HG03575 (cell line): Measurements from ENCODE around the gene TH.
"Not testable (repeated sequence)": the region's sequence is repeated elsewhere in the genome, so short reads cannot be mapped to it uniquely, and the experiment has no call there.

Experiments used
- ATAC-seq: cut with Tn5 transposase; IDR thresholded peaks from one replicate; pipeline ENCODE4 v1.9.1; 2021; ENCODE audit not compliant: unreplicated experiment, insufficient number of reproducible peaks, low FRiP score; ENCODE audit errors: extremely low read depth

Gene TH

GRCh38 chr11:2182692-2183474 lies 11.3 kb upstream of the TH start:
- no peak for ATAC-seq

- ATAC-seq = no peak
Measured at GRCh38 chr11:2182075-2182474, 10.5 kb upstream of the TH start.

GRCh38 chr11:2180789-2181370 lies 9.3 kb upstream of the TH start:
- ATAC-seq = no peak

GRCh38 chr11:2180347-2180746 lies 8.7 kb upstream of the TH start:
- ATAC-seq = no peak

- no peak for ATAC-seq
Measured at GRCh38 chr11:2179516-2179915, 7.9 kb upstream of the TH start.

GRCh38 chr11:2178906-2179494 lies 7.4 kb upstream of the TH start:
- ATAC-seq = no peak

- not testable (repeated sequence) for ATAC-seq
Measured at GRCh38 chr11:2178055-2178773, 6.6 kb upstream of the TH start.

- ATAC-seq = no peak
Measured at GRCh38 chr11:2177076-2177475, 5.5 kb upstream of the TH start.

- no peak for ATAC-seq
Measured at GRCh38 chr11:2176389-2176900, 4.8 kb upstream of the TH start.

- no peak for ATAC-seq
Measured at GRCh38 chr11:2175659-2176058, 4.0 kb upstream of the TH start.

GRCh38 chr11:2174361-2174760 lies 2.7 kb upstream of the TH start:
- ATAC-seq = no peak

- ATAC-seq = no peak
Measured at GRCh38 chr11:2173761-2174160, 2.1 kb upstream of the TH start.

- no peak for ATAC-seq
Measured at GRCh38 chr11:2173150-2173693, 1.6 kb upstream of the TH start.

GRCh38 chr11:2172676-2173075 lies 1.1 kb upstream of the TH start:
- no peak for ATAC-seq

- no peak for ATAC-seq
Measured at GRCh38 chr11:2169626-2170570, 1.7 kb downstream of the TH start.

GRCh38 chr11:2169005-2169378 lies 2.6 kb downstream of the TH start:
- ATAC-seq = no peak

- no peak for ATAC-seq
Measured at GRCh38 chr11:2168286-2169004, 3.2 kb downstream of the TH start.
